Cardiac septum (tissue), 1 donor: Measurements from ENCODE around the gene ZNRD2. TPM values are rescaled to one million over a fixed set of nuclear protein-coding genes. Genes with fewer than 3 reads are reported as not detected.

Experiments used
- DNase-seq: peaks from one replicate; pipeline ENCODE4 v3.0.0-alpha.2; 2020; ENCODE audit warnings: low spot score
- intact Hi-C: fragments of 100-400 bp; cut with DNase I; formaldehyde crosslinking; loops from one replicate; pipeline ENCODE4 v1.14.0; 2022
- total RNA-seq: library from RNA; stranded (reverse); fragmentation: NEBNext Ultra II Directional; extraction: Animal tissue kit (Norgen Biotek cat#: 25700); gene quantifications from one replicate; pipeline ENCODE4 v1.2.1, GENCODE V29; 2021
- donor health status: DM: no; HTN: no; CAD: no.

The ZNRD2 gene
- total RNA-seq, 1 donor from 2014 or later: 28.3 TPM

GRCh38 chr11:65617136-65617850, 47.0 kb downstream of the ZNRD2 start:
- intact Hi-C loops: no loop called here
- DNase-seq: no peak

DNA sequence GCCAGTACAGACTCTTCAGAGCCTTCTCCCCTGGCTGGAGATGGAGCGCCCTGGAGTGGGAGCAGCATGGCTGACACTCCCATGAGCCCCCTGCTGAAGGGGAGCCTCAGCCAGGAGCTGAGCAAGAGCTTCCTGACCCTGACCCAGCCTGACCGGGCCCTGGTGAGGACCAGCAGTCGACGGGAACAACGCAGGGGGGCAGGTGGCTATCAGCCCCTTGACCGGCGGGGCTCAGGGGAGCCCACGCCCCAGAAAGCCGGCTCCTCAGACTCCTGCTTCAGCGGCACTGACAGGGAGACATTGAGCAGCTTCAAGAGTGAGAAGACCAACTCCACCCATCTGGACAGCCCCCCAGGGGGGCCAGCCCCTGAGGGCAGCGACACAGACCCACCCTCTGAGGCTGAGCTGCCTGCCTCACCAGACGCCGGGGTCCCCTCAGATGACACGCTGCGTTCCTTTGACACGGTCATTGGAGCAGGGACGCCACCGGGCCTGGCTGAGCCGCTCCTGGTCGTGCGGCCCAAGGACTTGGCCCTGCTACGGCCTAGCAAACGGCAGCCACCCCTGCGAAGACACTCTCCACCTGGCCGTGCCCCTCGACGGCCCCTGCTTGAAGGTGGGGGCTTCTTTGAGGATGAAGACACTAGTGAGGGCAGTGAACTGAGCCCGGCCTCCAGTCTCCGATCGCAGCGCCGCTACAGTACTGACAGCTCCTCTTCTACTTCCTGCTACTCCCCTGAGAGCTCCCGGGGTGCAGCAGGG, 47.9 kb downstream of the ZNRD2 start:
- intact Hi-C loops: no loop called here
- no peak for DNase-seq

DNA sequence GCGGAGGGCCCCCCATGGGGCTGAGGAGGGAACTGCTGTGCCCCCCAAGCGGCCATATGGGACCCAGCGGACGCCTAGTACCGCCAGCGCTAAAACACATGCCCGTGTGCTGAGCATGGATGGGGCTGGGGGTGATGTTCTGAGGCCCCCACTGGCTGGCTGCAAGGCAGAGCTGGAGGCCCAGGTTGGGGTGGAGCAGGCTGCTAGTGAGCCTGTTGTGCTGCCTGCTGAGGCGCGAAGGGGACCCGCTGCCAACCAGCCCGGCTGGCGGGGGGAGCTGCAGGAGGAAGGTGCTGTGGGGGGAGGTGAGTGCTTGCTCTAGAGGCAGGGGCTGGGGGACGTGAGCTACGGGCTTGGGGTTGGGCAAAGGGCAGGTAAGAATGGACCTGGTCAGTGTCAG, 48.5 kb downstream of the ZNRD2 start:
- intact Hi-C loops: no loop called here
- DNase-seq: no peak

- intact Hi-C loops: no loop called here
- no peak for DNase-seq
Measured at GRCh38 chr11:65619281-65619928, 49.1 kb downstream of the ZNRD2 start.

- intact Hi-C loops: loop anchor here (5.0 kb wide), 1 partner anchor 197 kb away; no protein-coding TSS in a partner anchor
- DNase-seq: no peak
Measured at GRCh38 chr11:65620666-65621065, 50.4 kb downstream of the ZNRD2 start.

GRCh38 chr11:65621460-65621859, 51.2 kb downstream of the ZNRD2 start:
- DNase-seq: no peak
- intact Hi-C loops: loop anchor here (5.0 kb wide), 1 partner anchor 196 kb away; no protein-coding TSS in a partner anchor

Other genes starting within 250 kb of the ZNRD2 start
- gene DPF2, start 236.6 kb upstream of the ZNRD2 start, total RNA-seq: 46.2 TPM
- not detected for gene TIGD3, start 215.7 kb upstream of the ZNRD2 start, total RNA-seq
- 10.5 TPM for gene SLC25A45, start 187.8 kb upstream of the ZNRD2 start, total RNA-seq
- gene FRMD8, start 183.8 kb upstream of the ZNRD2 start, total RNA-seq: 14.4 TPM
- 668 TPM for gene NEAT1, start 147.7 kb upstream of the ZNRD2 start, total RNA-seq
- 9,850 TPM for gene MALAT1, start 71.4 kb upstream of the ZNRD2 start, total RNA-seq
- gene SCYL1, start 45.4 kb upstream of the ZNRD2 start, total RNA-seq: 60.2 TPM
- gene LTBP3, start 12.1 kb upstream of the ZNRD2 start, total RNA-seq: 148 TPM
- gene FAM89B, start 2.1 kb downstream of the ZNRD2 start, total RNA-seq: 47.4 TPM
- 174 TPM for gene EHBP1L1, start 5.6 kb downstream of the ZNRD2 start, total RNA-seq
- 1.5 TPM for gene KCNK7, start 25.3 kb downstream of the ZNRD2 start, total RNA-seq
- 42.5 TPM for gene MAP3K11, start 43.7 kb downstream of the ZNRD2 start, total RNA-seq
- gene PCNX3, start 45.3 kb downstream of the ZNRD2 start, total RNA-seq: 15.9 TPM
- 29.7 TPM for gene SIPA1, start 67.6 kb downstream of the ZNRD2 start, total RNA-seq
- 45.0 TPM for gene RELA, start 92.4 kb downstream of the ZNRD2 start, total RNA-seq
- 49.2 TPM for gene KAT5, start 141.8 kb downstream of the ZNRD2 start, total RNA-seq
- gene RNASEH2C, start 150.3 kb downstream of the ZNRD2 start, total RNA-seq: 48.8 TPM
- 8.7 TPM for gene AP5B1, start 210.5 kb downstream of the ZNRD2 start, total RNA-seq
- gene OVOL1, start 216.6 kb downstream of the ZNRD2 start, total RNA-seq: not detected